GM12878 (cell line): ENCODE measurements around the gene KATNIP. TPM values are rescaled to one million over a fixed set of nuclear protein-coding genes. Genes with fewer than 3 reads are reported as not detected.

ENCODE experiments used
- ATAC-seq: fragments of 200-7000 bp; cut with Tn5 transposase; 3 replicates; pipeline ENCODE4 v1.9.1; 2020; ENCODE audit warnings: mild to moderate bottlenecking, moderate library complexity
- BruUV-seq: library from RNA; stranded (reverse); fragments of 400-500 nt; replicated peaks from 2 replicates; lab custom pipeline; 2021; lab: Mats Ljungman, UMichigan
- CTCF ChIA-PET: fragments of 300-600 bp; sonication (Branson Sonifier 250); formaldehyde crosslinking; extraction: SDS; loops from one replicate; lab custom pipeline; 2021; ENCODE audit warnings: inconsistent platforms; lab: Yijun Ruan, JAX
- POLR2A ChIA-PET: fragments of 350-600 bp; formaldehyde crosslinking; extraction: SDS; loops from one replicate; lab custom pipeline; 2021; ENCODE audit warnings: inconsistent platforms; lab: Charles Lee
- RAD21 ChIA-PET: fragments of 300-600 bp; sonication (Branson Sonifier 250); formaldehyde crosslinking; loops from one replicate; lab custom pipeline; 2023; ENCODE audit warnings: antibody characterized with exemption; ENCODE audit not compliant: unreplicated experiment; lab: Charles Lee
- SMC1A ChIA-PET: fragments of 300-600 bp; sonication (Branson Sonifier 250); formaldehyde crosslinking; loops from one replicate; lab custom pipeline; 2023; ENCODE audit not compliant: unreplicated experiment, uncharacterized antibody; lab: Charles Lee
- DNase-seq: peaks from one replicate; pipeline ENCODE4 v3.0.0-alpha.2; 2011; ENCODE audit warnings: low read depth, low spot score
- FAIRE-seq: peaks from 3 replicates; lab custom pipeline; 2011; peaks lifted over from hg19 to GRCh38; lab: Jason Lieb, UNC
- H2AFZ ChIP-seq: 2 replicates; pipeline ENCODE4 v1.6.0; 2011; ENCODE audit warnings: low read depth, low read length, control low read depth; ENCODE audit not compliant: control insufficient read depth
- H3K27ac ChIP-seq: 2 replicates; pipeline ENCODE4 v1.5.1; 2011; ENCODE audit warnings: control low read depth; ENCODE audit not compliant: control insufficient read depth, insufficient read depth
- H3K27me3 ChIP-seq, 2 experiments: replicated peaks in 1 of 2; 2 replicates each; pipeline versions ENCODE4 v1.6.0 to v1.6.1; 2011; ENCODE audit warnings: low read length in 1 of 2; ENCODE audit not compliant: control insufficient read depth in 2 of 2, insufficient read depth in 2 of 2
- H3K36me3 ChIP-seq, 2 experiments: 2 replicates each; pipeline ENCODE4 v1.5.1; 2011; ENCODE audit warnings: low read length in 1 of 2; ENCODE audit not compliant: control insufficient read depth in 2 of 2, insufficient read depth in 2 of 2
- H3K4me1 ChIP-seq: 2 replicates; pipeline ENCODE4 v1.6.1; 2011; ENCODE audit warnings: mild to moderate bottlenecking, low read length, moderate library complexity, mixed read lengths; ENCODE audit not compliant: control insufficient read depth, insufficient read depth
- H3K4me2 ChIP-seq: 2 replicates; pipeline ENCODE4 v1.6.0; 2011; ENCODE audit warnings: control low read depth; ENCODE audit not compliant: control insufficient read depth, insufficient read depth
- H3K4me3 ChIP-seq: fragments of 200-600 bp; sonication (generic); 2 replicates; pipeline ENCODE4 v1.5.1; 2016
- H3K79me2 ChIP-seq: 2 replicates; pipeline ENCODE4 v1.6.0; 2011; ENCODE audit warnings: low read length; ENCODE audit not compliant: control insufficient read depth, insufficient read depth
- H3K9ac ChIP-seq: 2 replicates; pipeline ENCODE4 v1.8.0; 2011; ENCODE audit warnings: low read length, control low read depth, mixed read lengths; ENCODE audit not compliant: control insufficient read depth, insufficient read depth
- H3K9me3 ChIP-seq: replicated peaks from 3 replicates; pipeline ENCODE4 v1.5.1; 2011; ENCODE audit warnings: mild to moderate bottlenecking, low read length; ENCODE audit not compliant: control insufficient read depth, insufficient read depth
- H4K20me1 ChIP-seq: 2 replicates; pipeline ENCODE4 v1.6.0; 2011; ENCODE audit not compliant: control insufficient read depth, insufficient read depth
- ASH2L ChIP-seq: fragments of 300-600, 200-600 bp; sonication (generic); IDR thresholded peaks from 2 replicates; pipeline ENCODE4 v1.6.1; 2017; ENCODE audit warnings: low read depth, mild to moderate bottlenecking, borderline replicate concordance
- CBFB ChIP-seq: IDR thresholded peaks from 2 replicates; pipeline ENCODE4 v1.6.1; 2016; ENCODE audit warnings: antibody characterized with exemption, low read depth
- CHD1 ChIP-seq: IDR thresholded peaks from 2 replicates; pipeline ENCODE4 v1.6.1; 2012; ENCODE audit warnings: low read depth, low read length, improper control_type of control experiment
- EED ChIP-seq: sonication (generic); IDR thresholded peaks from 2 replicates; pipeline ENCODE4 v1.6.1; 2016; ENCODE audit warnings: antibody characterized with exemption, low read depth
- EP300 ChIP-seq, 2 experiments: fragments of 150-350 bp in 1 of 2; IDR thresholded peaks; 2 replicates each; pipeline ENCODE4 v1.6.1; 2011 to 2012; ENCODE audit warnings: low read depth in 2 of 2, low read length in 2 of 2, borderline replicate concordance in 1 of 2, improper control_type of control experiment in 1 of 2, inconsistent platforms in 1 of 2; ENCODE audit not compliant: control insufficient read depth in 1 of 2
- HCFC1 ChIP-seq: fragments of 150-350 bp; IDR thresholded peaks from 2 replicates; pipeline ENCODE4 v1.6.1; 2014; ENCODE audit warnings: low read length
- HDAC6 ChIP-seq: fragments of 200-600 bp; sonication (generic); IDR thresholded peaks from one replicate; pipeline ENCODE4 v1.8.0; 2017; ENCODE audit warnings: antibody characterized with exemption; ENCODE audit not compliant: unreplicated experiment
- JUND ChIP-seq: IDR thresholded peaks from 2 replicates; pipeline ENCODE4 v1.6.1; 2012; ENCODE audit warnings: low read depth, mild to moderate bottlenecking, low read length, improper control_type of control experiment, moderate library complexity
- KLF5 ChIP-seq: fragments of 450-650 bp; IDR thresholded peaks from 2 replicates; pipeline ENCODE4 v1.6.1; 2014; ENCODE audit warnings: mild to moderate bottlenecking; ENCODE audit not compliant: partially characterized antibody
- PAX8 ChIP-seq: fragments of 450-650 bp; IDR thresholded peaks from 2 replicates; pipeline ENCODE4 v1.6.1; 2017; ENCODE audit warnings: mild to moderate bottlenecking, moderate library complexity
- POLR2A ChIP-seq: IDR thresholded peaks from 2 replicates; pipeline ENCODE4 v1.6.1; 2011; ENCODE audit warnings: low read depth, mild to moderate bottlenecking, low read length
- RAD51 ChIP-seq: fragments of 450-650 bp; IDR thresholded peaks from 2 replicates; pipeline ENCODE4 v1.6.1; 2016; ENCODE audit warnings: moderate library complexity, mild to moderate bottlenecking, inconsistent platforms
- SIX5 ChIP-seq: IDR thresholded peaks from 2 replicates; pipeline ENCODE4 v1.6.1; 2011; ENCODE audit warnings: mild to moderate bottlenecking, low read depth, low read length, moderate library complexity; ENCODE audit not compliant: severe bottlenecking
- SMAD1 ChIP-seq: fragments of 450-650 bp; IDR thresholded peaks from 2 replicates; pipeline ENCODE4 v1.6.1; 2018; ENCODE audit warnings: mild to moderate bottlenecking, low read depth; ENCODE audit not compliant: partially characterized antibody
- SREBF1 ChIP-seq: IDR thresholded peaks from 2 replicates; pipeline ENCODE4 v1.6.1; 2012; ENCODE audit warnings: mild to moderate bottlenecking, low read length
- ZSCAN29 ChIP-seq: fragments of 450-650 bp; IDR thresholded peaks from 2 replicates; pipeline ENCODE4 v1.6.1; 2017; ENCODE audit warnings: mild to moderate bottlenecking, moderate library complexity
- ZZZ3 ChIP-seq: IDR thresholded peaks from 2 replicates; pipeline ENCODE4 v1.6.1; 2011; ENCODE audit warnings: low read depth; ENCODE audit not compliant: control insufficient read depth, insufficient read length
- WGBS: methylation state at CpG from one replicate; pipeline ENCODE4 v1.1.6; 2016; ENCODE audit warnings: low lambda C conversion rate; ENCODE audit not compliant: insufficient replicate concordance, insufficient coverage; ENCODE audit errors: missing lambda C conversion rate; 5-methylcytosine and 5-hydroxymethylcytosine counted together
- in situ Hi-C: fragments of 300-500 bp; cut with MboI; formaldehyde crosslinking; loops from 9 replicates; pipeline ENCODE4 v1.14.3; 2018; ENCODE audit warnings: mixed read lengths
- intact Hi-C: fragments of 100-400 bp; cut with micrococcal nuclease; formaldehyde crosslinking; loops from one replicate; pipeline ENCODE4 v1.14.2; 2022; ENCODE audit not compliant: unreplicated experiment
- polyA plus RNA-seq, 11 experiments: library from polyadenylated mRNA; depleted of rRNA in 4 of 11; unstranded in 6 of 11; stranded (reverse) in 5 of 11; fragments of >200 nt; fragmentation: Nextera tagmentation in 4 of 11; fragmentation: Illumina TruSeq in 1 of 11; extraction: Ambion mirVana in 4 of 11; extraction: Trizol in 1 of 11; gene quantifications; 1 replicate in 1 of 11; 2 replicates in 10 of 11; pipeline versions ENCODE4 v1.2.1 to v1.2.3, GENCODE V29; 2011 to 2016; ENCODE audit warnings: inconsistent platforms in 2 of 11, missing spikeins in 2 of 11, low read depth in 1 of 11
- total RNA-seq, 4 experiments: library from RNA; depleted of rRNA in 3 of 4; stranded (reverse); fragments of >200 nt in 3 of 4; fragmentation: Illumina TruSeq in 1 of 4; extraction: Trizol in 1 of 4; gene quantifications; 2 replicates each; pipeline versions ENCODE4 v1.2.1 to v1.2.3, GENCODE V29; 2013 to 2021
- TF ChIP-seq, protein P1 (sequence below): fragments of 450-650 bp; IDR thresholded peaks from 2 replicates; pipeline ENCODE4 v1.6.1; 2017; ENCODE audit warnings: mild to moderate bottlenecking, moderate library complexity
- TF ChIP-seq, protein P2 (sequence below): IDR thresholded peaks from 2 replicates; pipeline ENCODE4 v1.6.1; 2012; ENCODE audit warnings: low read length, inconsistent platforms

KATNIP gene
- total and polyA plus RNA-seq, 10 of the 15 experiments (the other 5 are each of a cell fraction or from before 2014, with no cell fraction given), result 1.6 to 13.8 (median 9.1) TPM

DNA sequence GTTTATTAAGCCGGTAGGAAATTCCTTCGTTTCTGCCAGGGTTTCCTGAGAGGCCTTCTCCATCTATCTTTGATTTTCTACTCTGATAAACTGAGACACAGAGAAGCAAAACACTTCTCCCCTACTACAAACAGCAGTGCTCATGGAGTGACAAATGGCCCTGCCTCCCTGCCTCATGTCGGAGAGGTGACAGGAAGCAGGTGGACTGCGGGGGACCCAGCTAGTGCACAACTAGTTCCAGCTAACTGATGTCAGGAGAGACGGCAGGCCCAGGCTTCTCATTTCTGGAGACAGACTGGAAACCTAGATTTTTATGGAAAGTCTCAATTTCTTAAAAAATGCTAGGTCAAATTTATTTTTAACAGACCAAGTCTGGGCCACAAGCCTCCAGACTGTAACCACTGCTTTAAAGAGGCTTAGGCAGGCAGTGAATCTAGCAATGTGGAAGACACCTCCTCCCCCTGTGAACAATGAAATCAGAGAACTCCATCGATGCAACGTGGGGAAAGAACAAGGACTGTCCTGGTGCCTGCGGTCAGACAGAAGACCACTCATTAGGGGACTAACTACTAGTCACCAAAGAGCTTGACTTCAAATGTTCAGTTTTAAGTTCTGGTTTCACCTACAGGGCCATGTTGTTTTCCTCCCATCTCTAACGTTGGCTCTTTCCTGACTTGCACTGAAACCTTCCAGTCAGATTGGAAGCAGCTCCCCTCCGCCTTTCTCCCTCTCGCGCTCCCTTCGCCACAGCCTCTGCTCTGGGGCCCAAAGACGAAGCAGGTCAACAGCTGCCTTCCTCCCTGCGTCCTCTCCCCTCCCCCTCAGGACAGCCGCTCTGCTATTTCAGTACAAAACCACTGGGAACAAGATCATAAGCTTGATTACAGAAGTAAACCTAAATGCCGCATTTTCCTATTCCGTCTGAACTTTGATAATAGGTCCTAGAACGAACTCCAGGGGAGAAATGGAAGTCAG, 17.8 kb upstream of the KATNIP start:
- no peak for DNase-seq
- Histone ChIP-seq H3K4me3 (no peak overlapping the region), H3K27me3 (no peaks in the 10 kb centered on the region), H4K20me1 (no peaks in the 10 kb centered on the region), H3K79me2 (no peaks in the 10 kb centered on the region), H3K4me1 (no peaks in the 10 kb centered on the region), H3K27ac (no peak overlapping the region), H2AFZ (no peak overlapping the region), H3K9me3 (no peaks in the 10 kb centered on the region), H3K36me3 (peaks cover 13 to 29% of the 10 kb centered on the region in 2 experiments; a peak in 3 of 4 replicates), H3K4me2 (no peak overlapping the region), H3K9ac (no peak overlapping the region)
- no peak for ATAC-seq
- 81% methylated on average over 19 of the region's 19 CpGs for WGBS
- ChIA-PET CTCF (interaction anchor here (1.4 kb wide), 1 partner anchor 32 kb away, joined by 3 read pairs; no protein-coding TSS in a partner anchor), RAD21 (interaction anchor here (0.6 kb wide), 1 partner anchor 415 kb away, joined by 3 read pairs; no protein-coding TSS in a partner anchor), SMC1A (no interaction called here), POLR2A (interaction anchor here (0.8 kb wide), 1 partner anchor 15 kb away, joined by 3 read pairs; no protein-coding TSS in a partner anchor)
- TF ChIP-seq, protein P1, sequence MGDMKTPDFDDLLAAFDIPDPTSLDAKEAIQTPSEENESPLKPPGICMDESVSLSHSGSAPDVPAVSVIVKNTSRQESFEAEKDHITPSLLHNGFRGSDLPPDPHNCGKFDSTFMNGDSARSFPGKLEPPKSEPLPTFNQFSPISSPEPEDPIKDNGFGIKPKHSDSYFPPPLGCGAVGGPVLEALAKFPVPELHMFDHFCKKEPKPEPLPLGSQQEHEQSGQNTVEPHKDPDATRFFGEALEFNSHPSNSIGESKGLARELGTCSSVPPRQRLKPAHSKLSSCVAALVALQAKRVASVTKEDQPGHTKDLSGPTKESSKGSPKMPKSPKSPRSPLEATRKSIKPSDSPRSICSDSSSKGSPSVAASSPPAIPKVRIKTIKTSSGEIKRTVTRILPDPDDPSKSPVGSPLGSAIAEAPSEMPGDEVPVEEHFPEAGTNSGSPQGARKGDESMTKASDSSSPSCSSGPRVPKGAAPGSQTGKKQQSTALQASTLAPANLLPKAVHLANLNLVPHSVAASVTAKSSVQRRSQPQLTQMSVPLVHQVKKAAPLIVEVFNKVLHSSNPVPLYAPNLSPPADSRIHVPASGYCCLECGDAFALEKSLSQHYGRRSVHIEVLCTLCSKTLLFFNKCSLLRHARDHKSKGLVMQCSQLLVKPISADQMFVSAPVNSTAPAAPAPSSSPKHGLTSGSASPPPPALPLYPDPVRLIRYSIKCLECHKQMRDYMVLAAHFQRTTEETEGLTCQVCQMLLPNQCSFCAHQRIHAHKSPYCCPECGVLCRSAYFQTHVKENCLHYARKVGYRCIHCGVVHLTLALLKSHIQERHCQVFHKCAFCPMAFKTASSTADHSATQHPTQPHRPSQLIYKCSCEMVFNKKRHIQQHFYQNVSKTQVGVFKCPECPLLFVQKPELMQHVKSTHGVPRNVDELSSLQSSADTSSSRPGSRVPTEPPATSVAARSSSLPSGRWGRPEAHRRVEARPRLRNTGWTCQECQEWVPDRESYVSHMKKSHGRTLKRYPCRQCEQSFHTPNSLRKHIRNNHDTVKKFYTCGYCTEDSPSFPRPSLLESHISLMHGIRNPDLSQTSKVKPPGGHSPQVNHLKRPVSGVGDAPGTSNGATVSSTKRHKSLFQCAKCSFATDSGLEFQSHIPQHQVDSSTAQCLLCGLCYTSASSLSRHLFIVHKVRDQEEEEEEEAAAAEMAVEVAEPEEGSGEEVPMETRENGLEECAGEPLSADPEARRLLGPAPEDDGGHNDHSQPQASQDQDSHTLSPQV, result no peak
- TF ChIP-seq EED (no peak), EP300 (IDR thresholded peaks at IDR 0.05; ENCODE audit: borderline replicate concordance in 1 of 2, control insufficient read depth in 1 of 2, low read depth in 2 of 2, low read length in 2 of 2) (no peak), ZSCAN29 (no peak), JUND (no peak), PAX8 (no peak), HCFC1 (no peak), SIX5 (no peak), KLF5 (no peak), ZZZ3 (no peak), ASH2L (no peak), SMAD1 (no peak), POLR2A (no peak), CHD1 (no peak), SREBF1 (no peak), RAD51 (no peak), HDAC6 (no peak), CBFB (no peak)
- TF ChIP-seq, protein P2, sequence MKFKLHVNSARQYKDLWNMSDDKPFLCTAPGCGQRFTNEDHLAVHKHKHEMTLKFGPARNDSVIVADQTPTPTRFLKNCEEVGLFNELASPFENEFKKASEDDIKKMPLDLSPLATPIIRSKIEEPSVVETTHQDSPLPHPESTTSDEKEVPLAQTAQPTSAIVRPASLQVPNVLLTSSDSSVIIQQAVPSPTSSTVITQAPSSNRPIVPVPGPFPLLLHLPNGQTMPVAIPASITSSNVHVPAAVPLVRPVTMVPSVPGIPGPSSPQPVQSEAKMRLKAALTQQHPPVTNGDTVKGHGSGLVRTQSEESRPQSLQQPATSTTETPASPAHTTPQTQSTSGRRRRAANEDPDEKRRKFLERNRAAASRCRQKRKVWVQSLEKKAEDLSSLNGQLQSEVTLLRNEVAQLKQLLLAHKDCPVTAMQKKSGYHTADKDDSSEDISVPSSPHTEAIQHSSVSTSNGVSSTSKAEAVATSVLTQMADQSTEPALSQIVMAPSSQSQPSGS, result no peak
- no peak for FAIRE-seq
- in situ Hi-C loops (no loop called here), intact Hi-C loops (no loop called here)
- no TSS peak for BruUV-seq
